HL-60 (cell line): ENCODE data around the gene TBCA.
"Not testable (repeated sequence)": the region's sequence is repeated elsewhere in the genome, so short reads cannot be mapped to it uniquely, and the experiment has no call there.

ENCODE experiments used
- DNase-seq, 2 experiments: peaks; one replicate each; pipeline ENCODE4 v3.0.0-alpha.2; 2010 to 2020; ENCODE audit warnings: low read depth in 1 of 2, low spot score in 1 of 2
- H3K27ac ChIP-seq: fragments of 250-450 bp; sonication (Bioruptor Pico); replicated peaks from 2 replicates; pipeline ENCODE4 v1.5.1; 2020; ENCODE audit warnings: mild to moderate bottlenecking, moderate library complexity
- H3K27me3 ChIP-seq: fragments of 250-450 bp; sonication (Bioruptor Pico); 2 replicates; pipeline ENCODE4 v1.5.1; 2021; ENCODE audit warnings: mild to moderate bottlenecking, moderate library complexity; ENCODE audit not compliant: insufficient read depth, poor library complexity, severe bottlenecking
- H3K4me3 ChIP-seq: replicated peaks from 2 replicates; pipeline ENCODE4 v1.5.1; 2011; ENCODE audit warnings: mild to moderate bottlenecking, control low read depth, low read length; ENCODE audit not compliant: insufficient read depth
- GABPA ChIP-seq: IDR thresholded peaks from 2 replicates; pipeline ENCODE4 v1.6.1; 2012; ENCODE audit warnings: low read depth
- POLR2AphosphoS5 ChIP-seq: IDR thresholded peaks from 2 replicates; pipeline ENCODE4 v1.6.1; 2012; ENCODE audit warnings: low read depth
- SPI1 ChIP-seq: IDR thresholded peaks from 2 replicates; pipeline ENCODE4 v1.6.1; 2012; ENCODE audit warnings: low read depth, mild to moderate bottlenecking, borderline replicate concordance
- TF ChIP-seq, protein P1 (sequence below): IDR thresholded peaks from one replicate; pipeline ENCODE4 v1.5.1; 2011; ENCODE audit warnings: low read length, control low read depth, inconsistent platforms; ENCODE audit not compliant: insufficient read depth
- TF ChIP-seq, protein P2 (sequence below): IDR thresholded peaks from 2 replicates; pipeline ENCODE4 v1.6.1; 2012; ENCODE audit warnings: low read depth; ENCODE audit not compliant: insufficient replicate concordance

TBCA gene

DNA sequence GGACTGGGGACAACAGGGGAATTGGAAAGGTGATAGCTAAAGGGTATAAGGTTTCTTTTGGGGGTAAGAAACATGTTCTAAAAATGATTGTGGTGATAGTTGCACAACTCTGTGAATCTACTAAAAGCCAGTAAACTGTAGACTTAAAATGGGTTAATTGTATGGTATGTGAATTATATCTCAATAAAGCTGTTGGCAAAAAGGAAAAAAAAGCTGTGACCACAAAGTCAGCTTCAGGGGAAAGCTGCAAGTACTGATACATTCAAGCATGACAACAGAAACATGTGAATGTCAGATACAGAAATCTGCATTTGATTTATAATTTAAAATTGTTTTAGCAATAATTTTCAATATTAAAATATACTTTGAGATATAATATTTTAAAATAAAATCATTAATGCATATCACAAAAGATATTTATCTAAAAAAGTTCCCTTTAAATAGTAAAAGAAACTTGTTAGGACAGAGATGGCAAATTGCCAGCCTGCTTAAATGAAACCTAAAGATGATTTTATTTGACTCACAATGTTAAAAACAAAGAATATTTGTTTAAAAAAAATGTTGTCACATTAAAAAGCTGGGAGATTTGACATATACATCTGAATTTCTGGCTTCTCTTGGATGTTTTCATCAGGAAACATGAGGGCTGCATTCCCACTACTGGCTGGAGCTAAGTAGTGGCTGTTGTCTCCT, 66.0 kb downstream of the TBCA start:
- H3K27ac ChIP-seq: no peak overlapping the region
- no peak overlapping the region for H3K4me3 ChIP-seq
- no peak for DNase-seq
- H3K27me3 ChIP-seq: no peaks in the 10 kb centered on the region
- TF ChIP-seq, protein P1, sequence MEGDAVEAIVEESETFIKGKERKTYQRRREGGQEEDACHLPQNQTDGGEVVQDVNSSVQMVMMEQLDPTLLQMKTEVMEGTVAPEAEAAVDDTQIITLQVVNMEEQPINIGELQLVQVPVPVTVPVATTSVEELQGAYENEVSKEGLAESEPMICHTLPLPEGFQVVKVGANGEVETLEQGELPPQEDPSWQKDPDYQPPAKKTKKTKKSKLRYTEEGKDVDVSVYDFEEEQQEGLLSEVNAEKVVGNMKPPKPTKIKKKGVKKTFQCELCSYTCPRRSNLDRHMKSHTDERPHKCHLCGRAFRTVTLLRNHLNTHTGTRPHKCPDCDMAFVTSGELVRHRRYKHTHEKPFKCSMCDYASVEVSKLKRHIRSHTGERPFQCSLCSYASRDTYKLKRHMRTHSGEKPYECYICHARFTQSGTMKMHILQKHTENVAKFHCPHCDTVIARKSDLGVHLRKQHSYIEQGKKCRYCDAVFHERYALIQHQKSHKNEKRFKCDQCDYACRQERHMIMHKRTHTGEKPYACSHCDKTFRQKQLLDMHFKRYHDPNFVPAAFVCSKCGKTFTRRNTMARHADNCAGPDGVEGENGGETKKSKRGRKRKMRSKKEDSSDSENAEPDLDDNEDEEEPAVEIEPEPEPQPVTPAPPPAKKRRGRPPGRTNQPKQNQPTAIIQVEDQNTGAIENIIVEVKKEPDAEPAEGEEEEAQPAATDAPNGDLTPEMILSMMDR: no peak
- TF ChIP-seq POLR2AphosphoS5 (no peak), GABPA (no peak), SPI1 (no peak)
- TF ChIP-seq, protein P2, sequence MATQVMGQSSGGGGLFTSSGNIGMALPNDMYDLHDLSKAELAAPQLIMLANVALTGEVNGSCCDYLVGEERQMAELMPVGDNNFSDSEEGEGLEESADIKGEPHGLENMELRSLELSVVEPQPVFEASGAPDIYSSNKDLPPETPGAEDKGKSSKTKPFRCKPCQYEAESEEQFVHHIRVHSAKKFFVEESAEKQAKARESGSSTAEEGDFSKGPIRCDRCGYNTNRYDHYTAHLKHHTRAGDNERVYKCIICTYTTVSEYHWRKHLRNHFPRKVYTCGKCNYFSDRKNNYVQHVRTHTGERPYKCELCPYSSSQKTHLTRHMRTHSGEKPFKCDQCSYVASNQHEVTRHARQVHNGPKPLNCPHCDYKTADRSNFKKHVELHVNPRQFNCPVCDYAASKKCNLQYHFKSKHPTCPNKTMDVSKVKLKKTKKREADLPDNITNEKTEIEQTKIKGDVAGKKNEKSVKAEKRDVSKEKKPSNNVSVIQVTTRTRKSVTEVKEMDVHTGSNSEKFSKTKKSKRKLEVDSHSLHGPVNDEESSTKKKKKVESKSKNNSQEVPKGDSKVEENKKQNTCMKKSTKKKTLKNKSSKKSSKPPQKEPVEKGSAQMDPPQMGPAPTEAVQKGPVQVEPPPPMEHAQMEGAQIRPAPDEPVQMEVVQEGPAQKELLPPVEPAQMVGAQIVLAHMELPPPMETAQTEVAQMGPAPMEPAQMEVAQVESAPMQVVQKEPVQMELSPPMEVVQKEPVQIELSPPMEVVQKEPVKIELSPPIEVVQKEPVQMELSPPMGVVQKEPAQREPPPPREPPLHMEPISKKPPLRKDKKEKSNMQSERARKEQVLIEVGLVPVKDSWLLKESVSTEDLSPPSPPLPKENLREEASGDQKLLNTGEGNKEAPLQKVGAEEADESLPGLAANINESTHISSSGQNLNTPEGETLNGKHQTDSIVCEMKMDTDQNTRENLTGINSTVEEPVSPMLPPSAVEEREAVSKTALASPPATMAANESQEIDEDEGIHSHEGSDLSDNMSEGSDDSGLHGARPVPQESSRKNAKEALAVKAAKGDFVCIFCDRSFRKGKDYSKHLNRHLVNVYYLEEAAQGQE: no peak

DNA sequence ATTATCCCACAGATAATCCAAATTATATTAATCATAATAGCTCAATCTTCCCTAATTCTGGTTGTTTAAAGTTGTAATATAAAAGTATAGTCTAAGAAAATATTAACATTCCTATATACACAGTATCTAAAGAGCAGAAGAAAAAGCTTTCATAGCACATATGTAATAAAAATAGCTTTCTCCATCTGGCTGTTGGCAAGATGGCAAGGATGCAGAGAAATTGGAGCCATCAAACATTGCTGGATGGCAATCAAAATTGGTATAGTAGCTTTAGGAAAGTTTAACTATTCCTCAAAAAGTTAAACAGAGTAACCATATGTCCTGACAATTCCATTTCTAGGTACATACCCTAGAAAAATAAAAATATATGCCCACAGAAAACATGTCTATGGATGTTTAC, 66.8 kb downstream of the TBCA start:
- TF ChIP-seq SPI1 (no peak), GABPA (no peak), POLR2AphosphoS5 (no peak)
- TF ChIP-seq, protein P1: no peak
- TF ChIP-seq, protein P2: no peak
- H3K27ac ChIP-seq: no peak overlapping the region
- no peak for DNase-seq
- H3K4me3 ChIP-seq: no peak overlapping the region
- no peaks in the 10 kb centered on the region for H3K27me3 ChIP-seq

DNA sequence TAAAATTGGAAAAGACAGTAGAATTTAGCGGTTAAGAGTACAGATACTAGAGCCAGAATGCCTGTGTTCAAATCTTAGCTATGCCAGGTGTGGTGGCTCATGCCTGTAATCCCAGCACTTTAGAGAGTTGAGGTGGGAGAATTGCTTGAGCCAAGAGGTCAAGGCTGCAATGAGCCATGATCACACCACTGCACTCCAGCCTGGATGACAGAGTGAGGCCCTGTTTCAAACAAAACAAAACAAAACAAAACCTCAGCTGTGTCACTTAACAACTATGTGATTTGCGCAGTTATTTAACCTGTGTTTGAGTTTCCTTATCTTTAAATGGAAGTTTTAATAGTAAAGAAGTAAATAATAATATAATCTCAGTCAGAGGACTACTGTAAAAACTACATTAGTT, 68.3 kb downstream of the TBCA start:
- TF ChIP-seq SPI1 (no peak), GABPA (no peak)
- TF ChIP-seq, protein P1: no peak
- Histone ChIP-seq H3K27ac (no peak overlapping the region), H3K27me3 (no peaks in the 10 kb centered on the region), H3K4me3 (no peak overlapping the region)
- no peak for DNase-seq

DNA sequence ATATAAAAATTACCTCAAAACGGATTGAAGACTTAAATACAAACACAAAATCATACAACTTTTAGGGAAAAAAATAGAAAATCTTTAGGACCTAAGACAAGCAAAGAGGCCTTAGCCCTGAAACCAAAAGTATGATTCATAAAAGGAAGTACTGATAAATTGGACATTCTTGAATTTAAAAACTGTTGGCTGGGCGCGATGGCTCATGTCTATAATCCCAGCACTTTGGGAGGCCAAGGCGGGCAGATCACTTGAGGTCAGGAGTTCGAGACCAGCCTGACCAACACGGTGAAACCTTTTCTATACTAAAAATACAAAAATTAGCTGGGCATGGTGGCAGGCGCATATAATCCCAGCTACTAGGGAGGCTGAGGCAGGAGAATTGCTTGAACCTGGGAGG, 76.6 kb downstream of the TBCA start:
- not testable (repeated sequence) for H3K4me3 ChIP-seq, H3K27me3 ChIP-seq, DNase-seq, H3K27ac ChIP-seq
